ENCODE data around the gene CASQ1.

CASQ1 gene

DNA sequence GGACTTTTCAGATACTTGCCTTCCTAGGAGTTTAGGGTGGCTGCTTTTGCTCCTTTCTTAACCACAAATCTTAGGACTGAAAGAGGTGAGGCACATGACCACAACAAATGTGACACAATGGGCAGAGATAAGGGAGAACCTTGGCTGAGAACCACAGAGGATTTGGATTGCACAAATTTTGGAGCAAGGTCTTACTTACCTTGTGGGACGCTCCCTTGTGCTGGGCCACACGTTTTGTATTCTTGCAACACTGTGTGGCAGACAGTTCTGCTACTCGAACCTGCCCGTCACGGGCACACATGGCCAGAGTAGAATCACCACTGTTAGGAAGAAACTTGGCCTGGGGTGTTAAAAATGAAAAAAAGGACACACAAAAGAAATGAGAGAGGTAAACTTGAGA lies 48.0 kb downstream of the CASQ1 start:
- peaks cover 36 to 97% of the 10 kb centered on the region in 2 experiments for H3K36me3 ChIP-seq (ENCODE audit: control insufficient read depth in 2 of 2, insufficient read depth in 1 of 2, low read length in 2 of 2)
- no peaks in the 10 kb centered on the region for H3K9me3 ChIP-seq (ENCODE audit: control insufficient read depth, insufficient read depth, low read depth, low read length)
- peak; percentile 37; the same call in 1 of the 2 replicates for TF ChIP-seq ZBTB48 (tag by site-specific recombination; IDR thresholded peaks at IDR 0.05)
- TF ChIP-seq, protein P1, sequence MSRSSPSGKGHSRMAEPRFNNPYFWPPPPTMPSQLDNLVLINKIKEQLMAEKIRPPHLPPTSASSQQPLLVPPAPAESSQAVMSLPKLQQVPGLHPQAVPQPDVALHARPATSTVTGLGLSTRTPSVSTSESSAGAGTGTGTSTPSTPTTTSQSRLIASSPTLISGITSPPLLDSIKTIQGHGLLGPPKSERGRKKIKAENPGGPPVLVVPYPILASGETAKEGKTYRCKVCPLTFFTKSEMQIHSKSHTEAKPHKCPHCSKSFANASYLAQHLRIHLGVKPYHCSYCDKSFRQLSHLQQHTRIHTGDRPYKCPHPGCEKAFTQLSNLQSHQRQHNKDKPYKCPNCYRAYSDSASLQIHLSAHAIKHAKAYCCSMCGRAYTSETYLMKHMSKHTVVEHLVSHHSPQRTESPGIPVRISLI (tag by site-specific recombination; IDR thresholded peaks at IDR 0.05): no peak
- ChIA-PET CTCF (interaction anchor here (0.7 to 1.8 kb wide), 4 partner anchors 9 to 45 kb away, joined by 3 to 6 read pairs (median 4); no protein-coding TSS in a partner anchor), POLR2A (no interaction called here)
- H3K4me1 ChIP-seq (ENCODE audit: control insufficient read depth, insufficient read depth, low read length): no peaks in the 10 kb centered on the region
- no peak overlapping the region for H3K4me3 ChIP-seq (ENCODE audit: low read depth, low read length)
- no peak overlapping the region for H3K27ac ChIP-seq (ENCODE audit: extremely low read depth, low read depth, low read length)

DNA sequence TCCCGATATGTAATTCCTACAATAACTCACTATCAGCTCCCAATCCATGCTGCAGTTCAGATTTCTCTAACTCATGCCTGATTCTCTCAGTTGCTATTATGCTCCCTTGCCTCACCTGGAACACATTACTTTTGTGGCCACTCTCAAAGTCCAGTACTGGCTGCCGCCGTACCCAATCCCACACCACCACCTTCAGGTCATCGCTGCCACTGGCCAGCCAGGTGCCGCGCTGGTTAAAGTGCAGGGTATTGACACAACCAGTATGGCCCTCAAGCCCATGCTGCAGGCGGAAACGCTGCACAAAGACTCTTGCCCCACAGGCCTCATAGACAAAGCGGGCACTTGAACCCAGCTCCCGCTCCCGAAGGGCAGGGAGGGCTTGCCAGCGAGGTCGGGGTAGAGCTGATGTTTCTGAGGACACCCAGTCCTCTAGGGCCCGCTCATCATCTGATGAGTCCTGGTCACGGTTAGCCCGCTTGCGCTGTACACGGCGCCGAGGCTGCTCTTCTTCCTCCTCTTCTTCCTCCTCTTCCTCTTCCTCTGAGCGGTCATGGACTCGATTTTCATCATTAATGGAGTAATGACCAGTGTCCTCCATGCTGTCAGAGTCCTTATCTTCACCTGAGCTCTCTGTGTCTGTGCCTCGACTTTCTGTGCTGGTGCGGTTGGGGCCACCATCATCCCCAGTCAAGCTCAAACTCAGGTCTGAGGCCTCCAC lies 49.4 kb downstream of the CASQ1 start:
- TF ChIP-seq ZNF600 (tag by site-specific recombination; IDR thresholded peaks at IDR 0.05) (no peak), SP7 (tag by site-specific recombination; IDR thresholded peaks at IDR 0.05) (no peak)
- TF ChIP-seq, protein P2, sequence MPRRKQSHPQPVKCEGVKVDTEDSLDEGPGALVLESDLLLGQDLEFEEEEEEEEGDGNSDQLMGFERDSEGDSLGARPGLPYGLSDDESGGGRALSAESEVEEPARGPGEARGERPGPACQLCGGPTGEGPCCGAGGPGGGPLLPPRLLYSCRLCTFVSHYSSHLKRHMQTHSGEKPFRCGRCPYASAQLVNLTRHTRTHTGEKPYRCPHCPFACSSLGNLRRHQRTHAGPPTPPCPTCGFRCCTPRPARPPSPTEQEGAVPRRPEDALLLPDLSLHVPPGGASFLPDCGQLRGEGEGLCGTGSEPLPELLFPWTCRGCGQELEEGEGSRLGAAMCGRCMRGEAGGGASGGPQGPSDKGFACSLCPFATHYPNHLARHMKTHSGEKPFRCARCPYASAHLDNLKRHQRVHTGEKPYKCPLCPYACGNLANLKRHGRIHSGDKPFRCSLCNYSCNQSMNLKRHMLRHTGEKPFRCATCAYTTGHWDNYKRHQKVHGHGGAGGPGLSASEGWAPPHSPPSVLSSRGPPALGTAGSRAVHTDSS (tag by site-specific recombination; IDR thresholded peaks at IDR 0.05): peak; percentile 92
- Histone ChIP-seq H3K4me1 (ENCODE audit: control insufficient read depth, insufficient read depth, low read length) (peaks cover 11% of the 10 kb centered on the region), H3K4me3 (ENCODE audit: low read depth, low read length) (no peak overlapping the region), H3K9me3 (ENCODE audit: control insufficient read depth, insufficient read depth, low read depth, low read length) (no peaks in the 10 kb centered on the region), H3K36me3 (ENCODE audit: control insufficient read depth in 2 of 2, insufficient read depth in 1 of 2, low read length in 2 of 2) (peaks cover 29 to 89% of the 10 kb centered on the region in 2 experiments), H3K27ac (ENCODE audit: extremely low read depth, low read depth, low read length) (no peak overlapping the region)
- ChIA-PET POLR2A (no interaction called here), CTCF (interaction anchor here (0.6 to 4.7 kb wide), 8 partner anchors 12 to 154 kb away, joined by 3 to 28 read pairs (median 5); no protein-coding TSS in a partner anchor)

DNA sequence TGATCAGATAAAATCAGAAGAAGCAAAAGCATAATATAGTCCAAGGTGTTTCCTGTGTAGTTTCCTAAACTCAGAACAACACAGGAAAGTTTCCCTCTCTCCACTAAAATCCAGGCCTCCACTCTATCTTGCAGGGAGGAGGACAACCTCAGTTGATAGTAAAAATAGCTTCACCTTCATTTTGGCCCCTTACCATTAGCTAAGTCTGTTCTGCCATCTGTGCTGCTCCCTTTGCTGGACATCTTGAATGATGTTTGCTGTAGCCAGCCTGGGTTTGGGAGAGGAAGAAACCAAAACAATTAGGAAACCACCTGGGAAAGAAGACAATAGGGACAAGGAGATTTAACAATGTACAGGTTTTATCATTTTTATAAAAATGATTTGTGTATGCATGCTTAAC lies 53.4 kb downstream of the CASQ1 start:
- peaks cover 4 to 51% of the 10 kb centered on the region in 2 experiments for H3K36me3 ChIP-seq (ENCODE audit: control insufficient read depth in 2 of 2, insufficient read depth in 1 of 2, low read length in 2 of 2)
- POLR2A ChIA-PET: interaction anchor here (0.7 to 1.6 kb wide), 6 partner anchors 9 to 186 kb away, joined by 3 to 5 read pairs (median 4); partner anchors contain the start of gene DCAF8
- CTCF ChIA-PET: interaction anchor here (0.6 to 4.7 kb wide), 12 partner anchors 8 to 1234 kb away, joined by 3 to 28 read pairs (median 4); no protein-coding TSS in a partner anchor
- TF ChIP-seq ZNF585B (tag by site-specific recombination; IDR thresholded peaks at IDR 0.05): no peak
- no peak for TF ChIP-seq GLI2 (tag by site-specific recombination; IDR thresholded peaks at IDR 0.05; ENCODE audit: borderline replicate concordance, low read depth)
- no peak for TF ChIP-seq ZNF175 (tag by site-specific recombination; IDR thresholded peaks at IDR 0.05)
- TF ChIP-seq, protein P3, sequence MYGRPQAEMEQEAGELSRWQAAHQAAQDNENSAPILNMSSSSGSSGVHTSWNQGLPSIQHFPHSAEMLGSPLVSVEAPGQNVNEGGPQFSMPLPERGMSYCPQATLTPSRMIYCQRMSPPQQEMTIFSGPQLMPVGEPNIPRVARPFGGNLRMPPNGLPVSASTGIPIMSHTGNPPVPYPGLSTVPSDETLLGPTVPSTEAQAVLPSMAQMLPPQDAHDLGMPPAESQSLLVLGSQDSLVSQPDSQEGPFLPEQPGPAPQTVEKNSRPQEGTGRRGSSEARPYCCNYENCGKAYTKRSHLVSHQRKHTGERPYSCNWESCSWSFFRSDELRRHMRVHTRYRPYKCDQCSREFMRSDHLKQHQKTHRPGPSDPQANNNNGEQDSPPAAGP (tag by site-specific recombination; IDR thresholded peaks at IDR 0.05): no peak
- TF ChIP-seq, protein P4, sequence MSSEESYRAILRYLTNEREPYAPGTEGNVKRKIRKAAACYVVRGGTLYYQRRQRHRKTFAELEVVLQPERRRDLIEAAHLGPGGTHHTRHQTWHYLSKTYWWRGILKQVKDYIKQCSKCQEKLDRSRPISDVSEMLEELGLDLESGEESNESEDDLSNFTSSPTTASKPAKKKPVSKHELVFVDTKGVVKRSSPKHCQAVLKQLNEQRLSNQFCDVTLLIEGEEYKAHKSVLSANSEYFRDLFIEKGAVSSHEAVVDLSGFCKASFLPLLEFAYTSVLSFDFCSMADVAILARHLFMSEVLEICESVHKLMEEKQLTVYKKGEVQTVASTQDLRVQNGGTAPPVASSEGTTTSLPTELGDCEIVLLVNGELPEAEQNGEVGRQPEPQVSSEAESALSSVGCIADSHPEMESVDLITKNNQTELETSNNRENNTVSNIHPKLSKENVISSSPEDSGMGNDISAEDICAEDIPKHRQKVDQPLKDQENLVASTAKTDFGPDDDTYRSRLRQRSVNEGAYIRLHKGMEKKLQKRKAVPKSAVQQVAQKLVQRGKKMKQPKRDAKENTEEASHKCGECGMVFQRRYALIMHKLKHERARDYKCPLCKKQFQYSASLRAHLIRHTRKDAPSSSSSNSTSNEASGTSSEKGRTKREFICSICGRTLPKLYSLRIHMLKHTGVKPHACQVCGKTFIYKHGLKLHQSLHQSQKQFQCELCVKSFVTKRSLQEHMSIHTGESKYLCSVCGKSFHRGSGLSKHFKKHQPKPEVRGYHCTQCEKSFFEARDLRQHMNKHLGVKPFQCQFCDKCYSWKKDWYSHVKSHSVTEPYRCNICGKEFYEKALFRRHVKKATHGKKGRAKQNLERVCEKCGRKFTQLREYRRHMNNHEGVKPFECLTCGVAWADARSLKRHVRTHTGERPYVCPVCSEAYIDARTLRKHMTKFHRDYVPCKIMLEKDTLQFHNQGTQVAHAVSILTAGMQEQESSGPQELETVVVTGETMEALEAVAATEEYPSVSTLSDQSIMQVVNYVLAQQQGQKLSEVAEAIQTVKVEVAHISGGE (tag by site-specific recombination; conservative IDR thresholded peaks at IDR 0.05; ENCODE audit: low read depth): no peak
- TF ChIP-seq SP2 (tag by site-specific recombination; IDR thresholded peaks at IDR 0.05): no peak
- no peak for TF ChIP-seq BCL11A (tag by site-specific recombination; IDR thresholded peaks at IDR 0.05; ENCODE audit: low read depth)
- TF ChIP-seq, protein P5, sequence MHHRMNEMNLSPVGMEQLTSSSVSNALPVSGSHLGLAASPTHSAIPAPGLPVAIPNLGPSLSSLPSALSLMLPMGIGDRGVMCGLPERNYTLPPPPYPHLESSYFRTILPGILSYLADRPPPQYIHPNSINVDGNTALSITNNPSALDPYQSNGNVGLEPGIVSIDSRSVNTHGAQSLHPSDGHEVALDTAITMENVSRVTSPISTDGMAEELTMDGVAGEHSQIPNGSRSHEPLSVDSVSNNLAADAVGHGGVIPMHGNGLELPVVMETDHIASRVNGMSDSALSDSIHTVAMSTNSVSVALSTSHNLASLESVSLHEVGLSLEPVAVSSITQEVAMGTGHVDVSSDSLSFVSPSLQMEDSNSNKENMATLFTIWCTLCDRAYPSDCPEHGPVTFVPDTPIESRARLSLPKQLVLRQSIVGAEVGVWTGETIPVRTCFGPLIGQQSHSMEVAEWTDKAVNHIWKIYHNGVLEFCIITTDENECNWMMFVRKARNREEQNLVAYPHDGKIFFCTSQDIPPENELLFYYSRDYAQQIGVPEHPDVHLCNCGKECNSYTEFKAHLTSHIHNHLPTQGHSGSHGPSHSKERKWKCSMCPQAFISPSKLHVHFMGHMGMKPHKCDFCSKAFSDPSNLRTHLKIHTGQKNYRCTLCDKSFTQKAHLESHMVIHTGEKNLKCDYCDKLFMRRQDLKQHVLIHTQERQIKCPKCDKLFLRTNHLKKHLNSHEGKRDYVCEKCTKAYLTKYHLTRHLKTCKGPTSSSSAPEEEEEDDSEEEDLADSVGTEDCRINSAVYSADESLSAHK (tag by site-specific recombination; IDR thresholded peaks at IDR 0.05): no peak
- no peak for TF ChIP-seq ZNF473 (tag by site-specific recombination; IDR thresholded peaks at IDR 0.05)
- TF ChIP-seq ZNF266 (tag by site-specific recombination; IDR thresholded peaks at IDR 0.05; ENCODE audit: low read depth): no peak
- TF ChIP-seq ZFHX2 (tag by site-specific recombination; conservative IDR thresholded peaks at IDR 0.05): no peak
- TF ChIP-seq, protein P6, sequence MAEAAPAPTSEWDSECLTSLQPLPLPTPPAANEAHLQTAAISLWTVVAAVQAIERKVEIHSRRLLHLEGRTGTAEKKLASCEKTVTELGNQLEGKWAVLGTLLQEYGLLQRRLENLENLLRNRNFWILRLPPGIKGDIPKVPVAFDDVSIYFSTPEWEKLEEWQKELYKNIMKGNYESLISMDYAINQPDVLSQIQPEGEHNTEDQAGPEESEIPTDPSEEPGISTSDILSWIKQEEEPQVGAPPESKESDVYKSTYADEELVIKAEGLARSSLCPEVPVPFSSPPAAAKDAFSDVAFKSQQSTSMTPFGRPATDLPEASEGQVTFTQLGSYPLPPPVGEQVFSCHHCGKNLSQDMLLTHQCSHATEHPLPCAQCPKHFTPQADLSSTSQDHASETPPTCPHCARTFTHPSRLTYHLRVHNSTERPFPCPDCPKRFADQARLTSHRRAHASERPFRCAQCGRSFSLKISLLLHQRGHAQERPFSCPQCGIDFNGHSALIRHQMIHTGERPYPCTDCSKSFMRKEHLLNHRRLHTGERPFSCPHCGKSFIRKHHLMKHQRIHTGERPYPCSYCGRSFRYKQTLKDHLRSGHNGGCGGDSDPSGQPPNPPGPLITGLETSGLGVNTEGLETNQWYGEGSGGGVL (tag by site-specific recombination; IDR thresholded peaks at IDR 0.05): no peak
- TF ChIP-seq FEZF1 (tag by site-specific recombination; IDR thresholded peaks at IDR 0.05): no peak

More for the DNA sequence above, 53.4 kb downstream of the CASQ1 start:
- Histone ChIP-seq H3K9me3 (ENCODE audit: control insufficient read depth, insufficient read depth, low read depth, low read length) (no peaks in the 10 kb centered on the region), H3K4me3 (ENCODE audit: low read depth, low read length) (no peak overlapping the region), H3K4me1 (ENCODE audit: control insufficient read depth, insufficient read depth, low read length) (peaks cover 19% of the 10 kb centered on the region), H3K27ac (ENCODE audit: extremely low read depth, low read depth, low read length) (no peak overlapping the region)

All from HEK293 (cell line).